H1 (cell line): ENCODE data around the gene MBD3.

Source experiments
- CEBPB ChIP-seq: IDR thresholded peaks from 2 replicates; pipeline ENCODE4 v1.6.1; 2012; ENCODE audit warnings: low read depth, low read length
- CHD2 ChIP-seq: IDR thresholded peaks from 2 replicates; pipeline ENCODE4 v1.6.1; 2012; ENCODE audit warnings: low read length, improper control_type of control experiment
- CTCF ChIP-seq, 3 experiments: IDR thresholded peaks; 1 replicate in 2 of 3; 2 replicates in 1 of 3; pipeline versions ENCODE4 v1.5.1 to v1.6.1; 2011; ENCODE audit warnings: low read length in 3 of 3, mild to moderate bottlenecking in 3 of 3, inconsistent platforms in 2 of 3, low read depth in 1 of 3, moderate library complexity in 1 of 3; ENCODE audit not compliant: insufficient read depth in 1 of 3; ENCODE audit errors: control extremely low read depth in 1 of 3
- EP300 ChIP-seq, 2 experiments: IDR thresholded peaks; 1 replicate in 1 of 2; 2 replicates in 1 of 2; pipeline ENCODE4 v1.6.1; 2011 to 2012; ENCODE audit warnings: low read depth in 2 of 2, low read length in 2 of 2, mild to moderate bottlenecking in 2 of 2, borderline replicate concordance in 1 of 2, inconsistent platforms in 1 of 2, moderate library complexity in 1 of 2
- EZH2 ChIP-seq: fragments of 200-600 bp; sonication (generic); IDR thresholded peaks from 2 replicates; pipeline ENCODE4 v1.7.1; 2012; ENCODE audit warnings: low read depth, mild to moderate bottlenecking, moderate library complexity, low read length, inconsistent platforms; ENCODE audit not compliant: severe bottlenecking
- MAFK ChIP-seq: IDR thresholded peaks from 2 replicates; pipeline ENCODE4 v1.6.1; 2012; ENCODE audit warnings: low read depth, mild to moderate bottlenecking, improper control_type of control experiment, low read length
- MAX ChIP-seq: IDR thresholded peaks from 2 replicates; pipeline ENCODE4 v1.6.1; 2012; ENCODE audit warnings: inconsistent platforms
- POLR2A ChIP-seq, 2 experiments: IDR thresholded peaks; 1 replicate in 1 of 2; 2 replicates in 1 of 2; pipeline ENCODE4 v1.6.1; 2011; ENCODE audit warnings: low read depth in 2 of 2, low read length in 2 of 2, mild to moderate bottlenecking in 2 of 2; ENCODE audit errors: control extremely low read depth in 1 of 2
- POLR2AphosphoS5 ChIP-seq: IDR thresholded peaks from 2 replicates; pipeline ENCODE4 v1.6.1; 2011; ENCODE audit warnings: low read depth, low read length
- RXRA ChIP-seq: IDR thresholded peaks from 2 replicates; pipeline ENCODE4 v1.6.1; 2011; ENCODE audit warnings: low read depth, mild to moderate bottlenecking, low read length, moderate library complexity; ENCODE audit not compliant: insufficient read depth
- SP1 ChIP-seq: IDR thresholded peaks from 2 replicates; pipeline ENCODE4 v1.6.1; 2011; ENCODE audit warnings: low read depth, low read length
- SP2 ChIP-seq: IDR thresholded peaks from 2 replicates; pipeline ENCODE4 v1.6.1; 2012; ENCODE audit warnings: mild to moderate bottlenecking, low read length, inconsistent platforms
- YY1 ChIP-seq: IDR thresholded peaks from 2 replicates; pipeline ENCODE4 v1.6.1; 2011; ENCODE audit warnings: low read depth, mild to moderate bottlenecking, low read length
- ZNF274 ChIP-seq: IDR thresholded peaks from 2 replicates; pipeline ENCODE4 v1.7.0; 2012; ENCODE audit warnings: low read length, borderline replicate concordance; ENCODE audit errors: extremely low read depth

GRCh38 chr19:1622007-1622406 lies 29.3 kb upstream of the MBD3 start:
- TF ChIP-seq POLR2A (IDR thresholded peaks at IDR 0.05; ENCODE audit: control extremely low read depth in 1 of 2, low read depth in 2 of 2, low read length in 2 of 2): no peak
- TF ChIP-seq CTCF (IDR thresholded peaks at IDR 0.05; ENCODE audit: control extremely low read depth in 1 of 3, insufficient read depth in 1 of 3, low read depth in 1 of 3, low read length in 3 of 3): no peak
- TF ChIP-seq YY1: no peak
- no peak for TF ChIP-seq POLR2AphosphoS5
- TF ChIP-seq CHD2: no peak
- TF ChIP-seq MAX: no peak
- no peak for TF ChIP-seq RXRA
- no peak for TF ChIP-seq EZH2
- TF ChIP-seq MAFK: no peak
- no peak for TF ChIP-seq ZNF274
- TF ChIP-seq CEBPB: no peak
- no peak for TF ChIP-seq EP300 (IDR thresholded peaks at IDR 0.05; ENCODE audit: borderline replicate concordance in 1 of 2, low read depth in 2 of 2, low read length in 2 of 2)
- no peak for TF ChIP-seq SP2
- TF ChIP-seq SP1: no peak
